HG03469 (cell line): ENCODE results near the gene ARRB2.
"Not testable (repeated sequence)": the region's sequence is repeated elsewhere in the genome, so short reads cannot be mapped to it uniquely, and the experiment has no call there.

Experiments
- ATAC-seq: cut with Tn5 transposase; IDR thresholded peaks from one replicate; pipeline ENCODE4 v1.9.1; 2021; ENCODE audit warnings: mild to moderate bottlenecking, moderate library complexity, moderate number of reproducible peaks; ENCODE audit not compliant: unreplicated experiment

The ARRB2 gene

DNA sequence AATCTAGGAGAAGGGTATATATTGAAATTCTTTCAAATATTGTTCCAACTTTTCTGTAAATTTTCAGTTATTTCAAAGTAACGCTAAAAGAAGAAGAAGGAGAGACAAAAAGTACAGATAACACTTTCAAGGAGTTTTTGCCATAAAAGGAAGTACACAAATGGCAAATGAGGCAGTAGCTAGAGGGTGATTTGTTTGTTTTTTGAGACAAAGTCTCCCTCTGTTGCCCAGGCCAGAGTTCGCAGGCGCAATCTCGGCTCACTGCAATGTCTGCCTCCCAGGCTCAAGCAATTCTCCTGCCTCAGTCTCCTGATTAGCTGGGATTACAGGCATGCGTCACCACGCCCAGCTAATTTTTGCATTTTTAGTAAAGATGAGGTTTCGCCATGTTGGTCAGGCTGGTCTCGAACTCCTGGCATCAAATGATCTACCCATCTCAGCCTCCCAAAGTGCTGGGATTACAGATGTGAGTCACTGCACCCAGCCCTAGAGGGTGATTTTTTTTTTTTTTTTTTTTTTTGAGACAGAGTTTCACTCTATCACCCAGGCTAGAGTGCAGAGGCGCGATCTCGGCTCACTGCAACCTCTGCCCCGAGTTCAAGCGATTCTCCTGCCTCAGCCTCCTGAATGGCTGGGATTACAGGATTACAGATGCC lies 10.9 kb upstream of the ARRB2 start:
- ATAC-seq = not testable (repeated sequence)

GRCh38 chr17:4701116-4701515 lies 9.3 kb upstream of the ARRB2 start:
- no peak for ATAC-seq

GRCh38 chr17:4703330-4703691 lies 7.1 kb upstream of the ARRB2 start:
- ATAC-seq = no peak

DNA sequence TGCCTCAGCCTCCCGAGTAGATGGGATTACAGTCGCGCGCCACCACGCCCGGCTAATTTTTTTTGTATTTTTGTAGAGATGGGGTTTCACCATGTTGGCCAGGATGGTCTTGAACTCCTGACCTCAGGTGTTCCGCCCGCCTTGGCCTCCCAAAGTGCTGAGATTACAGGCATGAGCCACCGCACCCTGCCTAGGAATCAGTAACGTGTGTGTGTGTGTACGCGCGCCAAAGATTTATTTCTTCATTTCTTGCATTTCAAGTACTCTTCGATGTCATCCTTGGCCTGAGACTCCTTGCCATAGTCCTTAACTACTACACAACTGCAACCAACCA lies 5.9 kb upstream of the ARRB2 start:
- not testable (repeated sequence) for ATAC-seq

- no peak for ATAC-seq
Measured at GRCh38 chr17:4704991-4705390, 5.4 kb upstream of the ARRB2 start.

DNA sequence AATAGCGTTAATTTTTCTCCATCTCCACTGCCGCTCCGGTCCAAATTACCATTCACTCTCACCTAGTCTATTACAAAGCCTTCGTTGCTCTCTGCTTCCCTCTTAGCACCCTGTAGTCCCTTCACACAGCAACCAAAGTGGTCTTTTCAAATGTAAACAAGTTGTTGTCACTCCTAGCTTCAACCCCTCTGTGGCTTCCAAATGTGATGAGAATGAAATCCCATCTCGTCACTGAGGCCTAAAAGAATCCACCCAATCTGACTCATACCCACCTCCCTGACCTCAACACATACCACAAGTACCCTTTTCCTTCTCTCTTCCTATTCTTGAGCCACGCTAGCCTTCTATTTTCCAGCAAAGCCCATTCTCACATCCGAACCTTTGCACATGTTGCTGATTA lies 4.3 kb upstream of the ARRB2 start:
- no peak for ATAC-seq

DNA sequence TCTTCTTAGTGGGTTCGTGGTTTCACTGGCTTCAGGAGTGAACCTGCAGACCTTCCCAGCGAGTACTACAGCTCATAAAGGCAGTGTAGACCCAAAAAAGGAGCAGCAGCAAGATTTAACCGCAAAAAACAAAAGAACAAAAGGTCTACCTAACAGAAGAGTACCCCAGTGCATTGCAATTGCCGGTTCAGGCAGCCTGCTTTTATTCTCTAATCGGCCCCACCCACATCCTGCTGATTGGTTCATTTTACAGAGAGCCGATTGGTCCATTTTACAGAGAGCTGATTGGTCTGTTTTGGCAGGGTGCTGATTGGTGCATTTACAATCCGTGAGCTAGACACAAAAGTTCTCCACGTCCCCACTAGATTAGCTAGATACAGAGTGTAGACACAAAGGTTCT lies 2.0 kb upstream of the ARRB2 start:
- ATAC-seq = no peak

DNA sequence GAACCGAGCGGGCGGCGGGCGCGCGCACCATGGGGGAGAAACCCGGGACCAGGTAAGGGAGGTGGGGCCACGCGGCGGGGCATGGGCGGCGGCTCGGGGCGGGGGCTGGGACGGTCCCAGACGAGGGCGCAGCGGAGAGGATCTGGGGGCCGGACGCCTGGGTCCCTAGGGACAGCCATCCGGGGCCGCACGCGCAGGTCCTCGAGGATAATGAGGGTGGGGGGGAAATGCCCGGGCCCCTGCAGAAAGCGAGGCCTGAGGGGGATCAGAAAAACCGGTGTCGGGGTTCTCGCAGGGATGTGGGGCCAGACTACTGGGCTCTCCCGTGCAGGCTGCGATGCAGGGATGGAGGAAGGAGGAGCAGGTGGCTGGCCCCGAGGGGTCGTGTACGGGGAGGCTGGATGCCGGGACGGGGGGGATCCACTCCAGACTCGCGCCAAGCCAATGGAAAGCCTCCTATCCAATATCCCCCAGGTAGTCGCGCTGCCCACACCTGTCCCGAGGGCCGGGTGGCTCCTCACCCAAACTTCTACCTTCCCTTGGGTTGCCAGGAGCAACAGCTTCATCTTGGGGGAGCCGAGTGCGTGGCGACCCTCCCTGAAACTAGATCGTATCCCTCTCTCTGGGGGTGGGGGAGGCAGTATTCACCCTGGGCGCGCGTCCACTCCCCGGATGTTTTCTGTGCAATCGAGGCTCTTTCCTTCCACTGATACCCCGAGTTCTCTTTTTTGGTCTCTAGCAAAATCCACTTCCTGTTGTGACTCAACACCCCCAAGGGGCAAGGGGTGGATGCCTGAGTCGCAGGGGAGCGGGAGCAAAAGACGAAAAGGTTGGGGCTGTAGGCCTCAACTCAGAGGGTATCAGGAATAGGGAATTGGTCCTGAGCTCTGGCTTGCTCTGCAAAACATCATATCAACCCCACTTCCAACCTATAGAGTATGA lies 532 bp downstream of the ARRB2 start:
- ATAC-seq = no peak

- ATAC-seq = no peak
Measured at GRCh38 chr17:4711661-4712181, 1.3 kb downstream of the ARRB2 start.

GRCh38 chr17:4712526-4712925 lies 2.1 kb downstream of the ARRB2 start:
- ATAC-seq = no peak

DNA sequence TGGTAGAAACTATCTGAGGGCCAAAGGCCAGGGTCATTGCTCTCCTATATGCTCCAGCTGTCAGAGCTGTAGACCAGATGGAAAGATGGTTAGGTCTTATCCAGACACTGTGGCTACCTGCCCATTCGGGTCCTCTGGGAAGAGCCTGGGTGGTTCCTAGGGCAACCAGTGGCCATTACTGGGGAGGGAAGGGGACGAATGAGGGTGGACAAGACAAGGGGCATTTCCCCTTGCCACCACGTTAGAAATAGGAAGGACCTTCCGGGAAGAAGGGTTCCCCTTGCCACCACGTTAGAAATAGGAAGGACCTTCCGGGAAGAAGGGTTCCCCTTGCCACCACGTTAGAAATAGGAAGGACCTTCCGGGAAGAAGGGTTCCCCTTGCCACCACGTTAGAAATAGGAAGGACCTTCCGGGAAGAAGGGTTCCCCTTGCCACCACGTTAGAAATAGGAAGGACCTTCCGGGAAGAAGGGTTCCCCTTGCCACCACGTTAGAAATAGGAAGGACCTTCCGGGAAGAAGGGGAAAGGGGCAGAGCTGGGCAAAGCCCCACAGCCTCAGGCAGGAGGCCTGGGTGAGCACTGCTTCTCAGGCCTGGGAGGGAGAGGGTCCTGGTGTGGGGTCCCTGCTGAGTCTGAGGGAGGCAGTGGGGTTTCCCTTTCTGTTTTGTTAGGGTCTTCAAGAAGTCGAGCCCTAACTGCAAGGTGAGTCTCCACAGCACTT lies 4.1 kb downstream of the ARRB2 start:
- ATAC-seq = not testable (repeated sequence)

DNA sequence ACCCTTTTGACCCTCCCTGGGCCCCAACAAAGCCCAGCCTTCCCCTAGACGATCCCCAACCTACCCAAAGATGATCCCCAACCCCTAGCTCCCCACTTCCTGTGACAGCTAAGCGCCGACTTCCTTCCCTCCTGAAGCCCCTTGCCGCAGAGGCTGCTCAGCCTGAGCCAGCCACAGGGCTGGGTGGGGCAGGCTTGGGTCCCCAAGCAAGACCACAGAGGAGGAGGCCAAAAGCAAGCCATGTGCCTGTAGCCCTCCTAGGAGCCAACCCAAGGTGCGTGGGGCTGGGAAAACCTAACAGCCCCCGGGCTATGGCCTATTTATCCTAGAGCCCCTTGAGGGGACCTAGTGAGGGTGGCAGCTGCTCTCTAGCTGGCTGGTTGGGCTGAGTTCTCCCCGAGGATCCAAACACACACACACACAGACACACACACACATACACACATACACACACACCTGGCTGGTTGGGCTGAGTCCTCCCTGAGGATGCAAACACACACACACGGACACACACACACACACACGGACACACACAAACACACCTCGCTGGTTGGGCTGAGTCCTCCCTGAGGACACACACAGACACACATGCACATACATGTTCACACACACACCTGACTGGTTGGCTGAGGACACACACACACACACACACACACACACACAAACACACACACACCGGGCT lies 4.8 kb downstream of the ARRB2 start:
- ATAC-seq = no peak

GRCh38 chr17:4716081-4716480 lies 5.6 kb downstream of the ARRB2 start:
- no peak for ATAC-seq

DNA sequence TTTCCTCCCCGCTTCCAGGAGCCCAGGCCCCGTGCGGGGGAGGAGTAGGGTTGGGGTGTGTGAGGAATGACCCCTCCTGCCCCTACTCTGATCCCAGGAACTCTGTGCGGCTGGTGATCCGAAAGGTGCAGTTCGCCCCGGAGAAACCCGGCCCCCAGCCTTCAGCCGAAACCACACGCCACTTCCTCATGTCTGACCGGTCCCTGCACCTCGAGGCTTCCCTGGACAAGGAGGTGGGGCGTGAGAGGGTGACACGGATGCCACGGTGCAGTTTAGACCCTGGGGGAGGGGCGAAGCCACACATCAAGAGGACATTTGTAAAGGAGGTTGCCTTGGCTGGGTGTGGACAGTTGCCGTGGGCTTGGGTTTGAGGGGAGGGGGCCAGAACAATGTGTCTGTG lies 7.4 kb downstream of the ARRB2 start:
- no peak for ATAC-seq

DNA sequence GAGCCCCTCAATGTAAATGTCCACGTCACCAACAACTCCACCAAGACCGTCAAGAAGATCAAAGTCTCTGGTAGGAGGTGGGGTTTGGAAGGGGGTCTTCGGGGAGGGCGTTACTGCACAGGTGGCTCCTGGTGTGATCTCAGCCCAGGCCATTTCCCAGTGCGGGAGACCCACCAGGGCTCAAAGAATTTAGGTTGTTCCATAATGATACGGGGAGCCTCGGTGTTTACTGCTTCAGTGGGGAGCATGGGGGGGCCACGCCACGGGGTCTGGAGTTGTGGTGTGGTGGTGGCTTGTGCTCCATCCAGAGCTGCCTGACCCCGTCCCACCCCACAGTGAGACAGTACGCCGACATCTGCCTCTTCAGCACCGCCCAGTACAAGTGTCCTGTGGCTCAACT lies 7.8 kb downstream of the ARRB2 start:
- no peak for ATAC-seq

DNA sequence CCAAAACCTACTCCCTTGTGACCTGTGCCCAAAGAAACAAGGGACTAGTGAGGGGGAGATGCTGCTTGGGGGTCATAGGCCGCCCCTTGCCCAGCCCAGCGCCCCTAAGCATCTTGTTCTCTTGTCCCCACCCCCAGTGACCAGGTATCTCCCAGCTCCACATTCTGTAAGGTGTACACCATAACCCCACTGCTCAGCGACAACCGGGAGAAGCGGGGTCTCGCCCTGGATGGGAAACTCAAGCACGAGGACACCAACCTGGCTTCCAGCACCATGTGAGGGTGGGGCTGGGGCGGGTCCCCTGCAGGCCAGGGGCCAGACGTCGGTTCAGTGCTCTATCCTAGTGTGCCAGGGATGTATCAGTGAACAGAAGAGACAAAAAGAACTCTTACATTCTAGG lies 8.7 kb downstream of the ARRB2 start:
- ATAC-seq = no peak

- ATAC-seq = no peak
Measured at GRCh38 chr17:4719684-4720221, 9.3 kb downstream of the ARRB2 start.

DNA sequence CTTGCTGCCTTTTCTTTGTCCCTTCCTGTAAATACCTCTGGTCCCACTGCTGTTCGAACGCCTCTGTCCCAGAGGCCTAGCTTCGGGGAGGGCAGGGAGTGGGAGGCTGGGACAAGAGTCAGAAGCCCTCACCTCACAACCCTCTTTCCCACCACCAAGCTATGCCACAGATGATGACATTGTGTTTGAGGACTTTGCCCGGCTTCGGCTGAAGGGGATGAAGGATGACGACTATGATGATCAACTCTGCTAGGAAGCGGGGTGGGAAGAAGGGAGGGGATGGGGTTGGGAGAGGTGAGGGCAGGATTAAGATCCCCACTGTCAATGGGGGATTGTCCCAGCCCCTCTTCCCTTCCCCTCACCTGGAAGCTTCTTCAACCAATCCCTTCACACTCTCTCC lies 10.4 kb downstream of the ARRB2 start:
- no peak for ATAC-seq

DNA sequence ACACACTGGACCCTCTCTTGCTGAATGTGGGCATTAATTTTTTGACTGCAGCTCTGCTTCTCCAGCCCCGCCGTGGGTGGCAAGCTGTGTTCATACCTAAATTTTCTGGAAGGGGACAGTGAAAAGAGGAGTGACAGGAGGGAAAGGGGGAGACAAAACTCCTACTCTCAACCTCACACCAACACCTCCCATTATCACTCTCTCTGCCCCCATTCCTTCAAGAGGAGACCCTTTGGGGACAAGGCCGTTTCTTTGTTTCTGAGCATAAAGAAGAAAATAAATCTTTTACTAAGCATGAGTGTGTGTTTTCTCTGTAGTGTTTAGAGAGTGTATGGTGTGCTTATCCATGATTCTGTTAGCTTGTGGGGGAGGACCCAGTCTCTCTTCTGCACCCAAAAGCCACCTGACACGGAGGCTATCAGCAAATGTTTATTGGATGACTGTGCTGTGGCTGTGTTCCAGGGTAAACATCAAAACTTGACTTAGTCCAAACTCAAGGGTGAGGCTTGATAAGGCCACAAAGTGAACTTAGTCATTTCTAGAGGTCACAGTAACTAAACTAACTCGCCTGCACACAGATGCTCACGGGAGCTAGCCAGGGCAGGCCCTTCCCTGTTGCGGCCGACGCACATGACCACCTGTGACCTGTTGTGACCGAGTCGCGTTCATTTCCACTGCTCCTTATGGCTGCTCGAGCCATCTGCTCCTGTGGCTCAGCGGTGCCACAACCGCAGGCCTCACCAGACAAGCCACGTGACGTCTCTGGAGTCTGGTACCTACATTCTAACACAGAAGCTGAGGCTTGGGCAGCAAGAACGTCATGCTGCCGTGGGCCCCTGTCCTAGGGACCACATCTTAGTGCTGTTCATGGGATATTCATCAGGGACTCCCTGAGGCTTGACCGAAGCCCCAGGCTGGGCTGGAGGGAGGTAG lies 11.0 kb downstream of the ARRB2 start:
- ATAC-seq = no peak
